MM.1S (cell line): ENCODE data around the gene COL13A1.

Experiments
- DNase-seq: peaks from one replicate; pipeline ENCODE4 v3.0.0-alpha.2; 2015
- H2AFZ ChIP-seq: fragments of 300-600 bp; sonication (generic); 2 replicates; pipeline ENCODE4 v1.6.0; 2016; ENCODE audit warnings: antibody characterized with exemption, low read length
- H3F3A ChIP-seq: fragments of 300-600 bp; sonication (generic); 2 replicates; pipeline ENCODE4 v1.6.1; 2016; ENCODE audit warnings: mild to moderate bottlenecking, antibody characterized with exemption, low read length, moderate library complexity, mixed read lengths; ENCODE audit not compliant: insufficient read depth
- H3K27ac ChIP-seq: fragments of 300-600 bp; sonication (generic); 2 replicates; pipeline ENCODE4 v1.5.1; 2016; ENCODE audit warnings: mild to moderate bottlenecking, low read length
- H3K27me3 ChIP-seq: fragments of 300-600 bp; sonication (generic); replicated peaks from 2 replicates; pipeline ENCODE4 v1.6.0; 2016; ENCODE audit warnings: low read length; ENCODE audit not compliant: insufficient read depth
- H3K36me3 ChIP-seq: fragments of 300-600 bp; sonication (generic); replicated peaks from 2 replicates; pipeline ENCODE4 v1.6.1; 2016; ENCODE audit warnings: mild to moderate bottlenecking, low read length, mixed read lengths; ENCODE audit not compliant: insufficient read depth
- H3K4me1 ChIP-seq: fragments of 300-600 bp; sonication (generic); 2 replicates; pipeline ENCODE4 v1.6.1; 2016; ENCODE audit warnings: low read length, mixed read lengths
- H3K4me2 ChIP-seq: fragments of 300-600 bp; sonication (generic); 2 replicates; pipeline ENCODE4 v1.6.0; 2016; ENCODE audit warnings: low read depth, low read length
- H3K4me3 ChIP-seq: fragments of 300-600 bp; sonication (generic); 2 replicates; pipeline ENCODE4 v1.5.1; 2016; ENCODE audit warnings: low read length, mixed read lengths
- H3K79me2 ChIP-seq: fragments of 300-600 bp; sonication (generic); 2 replicates; pipeline ENCODE4 v1.6.1; 2016; ENCODE audit warnings: mixed run types, low read length, mixed read lengths
- H3K9ac ChIP-seq: fragments of 300-600 bp; sonication (generic); 2 replicates; pipeline ENCODE4 v1.6.1; 2016; ENCODE audit warnings: low read length, mixed read lengths
- H3K9me2 ChIP-seq: fragments of 300-600 bp; sonication (generic); replicated peaks from 2 replicates; pipeline ENCODE4 v1.6.1; 2016; ENCODE audit warnings: mild to moderate bottlenecking, low read length, mixed read lengths; ENCODE audit not compliant: insufficient read depth
- H3K9me3 ChIP-seq: fragments of 300-600 bp; sonication (generic); replicated peaks from 2 replicates; pipeline ENCODE4 v1.6.1; 2016; ENCODE audit warnings: mild to moderate bottlenecking, low read length, mixed read lengths; ENCODE audit not compliant: insufficient read depth
- H4K20me1 ChIP-seq: fragments of 300-600 bp; sonication (generic); 2 replicates; pipeline ENCODE4 v1.6.1; 2016; ENCODE audit warnings: mild to moderate bottlenecking, low read length, moderate library complexity, mixed read lengths; ENCODE audit not compliant: insufficient read depth
- CTCF ChIP-seq: fragments of 300-600 bp; sonication (generic); IDR thresholded peaks from 2 replicates; pipeline ENCODE4 v1.5.1; 2016; ENCODE audit warnings: antibody characterized with exemption, low read length, mixed read lengths
- EZH2 ChIP-seq: fragments of 300-600 bp; sonication (generic); optimal IDR thresholded peaks from 2 replicates; pipeline ENCODE3; 2017; ENCODE audit warnings: low read depth, mild to moderate bottlenecking, antibody characterized with exemption, low read length, mixed read lengths
- EZH2phosphoT487 ChIP-seq: fragments of 300-600 bp; sonication (generic); IDR thresholded peaks from 2 replicates; pipeline ENCODE4 v1.6.1; 2018; ENCODE audit warnings: antibody characterized with exemption, low read length

COL13A1 gene

GRCh38 chr10:69876286-69876685 lies 74.6 kb downstream of the COL13A1 start:
- TF ChIP-seq EZH2phosphoT487, result no peak
- TF ChIP-seq EZH2, result no peak
- no peak for TF ChIP-seq CTCF
- H3K9me2 ChIP-seq, result no peaks in the 10 kb centered on the region
- H3K36me3 ChIP-seq, result no peaks in the 10 kb centered on the region
- H3K79me2 ChIP-seq, result no peaks in the 10 kb centered on the region
- no peak overlapping the region for H3K9ac ChIP-seq
- H3K4me2 ChIP-seq, result no peak overlapping the region
- H4K20me1 ChIP-seq, result no peaks in the 10 kb centered on the region
- H3K4me1 ChIP-seq, result no peaks in the 10 kb centered on the region
- peaks cover 42% of the 10 kb centered on the region for H3K27me3 ChIP-seq
- DNase-seq, result no peak
- no peak overlapping the region for H3K27ac ChIP-seq
- no peaks in the 10 kb centered on the region for H3K9me3 ChIP-seq
- H2AFZ ChIP-seq, result no peak overlapping the region
- no peaks in the 10 kb centered on the region for H3F3A ChIP-seq
- no peak overlapping the region for H3K4me3 ChIP-seq

GRCh38 chr10:69876931-69877330 lies 75.2 kb downstream of the COL13A1 start:
- H3K9ac ChIP-seq, result no peak overlapping the region
- H3K79me2 ChIP-seq, result no peaks in the 10 kb centered on the region
- H3F3A ChIP-seq, result no peaks in the 10 kb centered on the region
- no peaks in the 10 kb centered on the region for H3K9me2 ChIP-seq
- H3K4me2 ChIP-seq, result no peak overlapping the region
- H3K4me1 ChIP-seq, result no peaks in the 10 kb centered on the region
- no peaks in the 10 kb centered on the region for H3K9me3 ChIP-seq
- H4K20me1 ChIP-seq, result no peaks in the 10 kb centered on the region
- no peak overlapping the region for H3K27ac ChIP-seq
- H3K27me3 ChIP-seq, result peaks cover 42% of the 10 kb centered on the region
- no peak for DNase-seq
- H3K36me3 ChIP-seq, result no peaks in the 10 kb centered on the region
- no peak overlapping the region for H2AFZ ChIP-seq
- TF ChIP-seq EZH2 (no peak), EZH2phosphoT487 (no peak), CTCF (no peak)
- no peak overlapping the region for H3K4me3 ChIP-seq

GRCh38 chr10:69878038-69878437 lies 76.3 kb downstream of the COL13A1 start:
- Histone ChIP-seq H3F3A (no peaks in the 10 kb centered on the region), H3K9ac (no peak overlapping the region), H2AFZ (no peak overlapping the region), H4K20me1 (no peaks in the 10 kb centered on the region), H3K9me2 (no peaks in the 10 kb centered on the region), H3K36me3 (no peaks in the 10 kb centered on the region), H3K4me3 (no peak overlapping the region), H3K79me2 (no peaks in the 10 kb centered on the region), H3K9me3 (no peaks in the 10 kb centered on the region), H3K4me2 (no peak overlapping the region), H3K27me3 (peaks cover 35% of the 10 kb centered on the region), H3K4me1 (no peaks in the 10 kb centered on the region), H3K27ac (no peak overlapping the region)
- TF ChIP-seq EZH2 (no peak), CTCF (no peak), EZH2phosphoT487 (no peak)
- DNase-seq, result no peak
